ENCODE data around the gene TMX3.

The TMX3 gene

DNA sequence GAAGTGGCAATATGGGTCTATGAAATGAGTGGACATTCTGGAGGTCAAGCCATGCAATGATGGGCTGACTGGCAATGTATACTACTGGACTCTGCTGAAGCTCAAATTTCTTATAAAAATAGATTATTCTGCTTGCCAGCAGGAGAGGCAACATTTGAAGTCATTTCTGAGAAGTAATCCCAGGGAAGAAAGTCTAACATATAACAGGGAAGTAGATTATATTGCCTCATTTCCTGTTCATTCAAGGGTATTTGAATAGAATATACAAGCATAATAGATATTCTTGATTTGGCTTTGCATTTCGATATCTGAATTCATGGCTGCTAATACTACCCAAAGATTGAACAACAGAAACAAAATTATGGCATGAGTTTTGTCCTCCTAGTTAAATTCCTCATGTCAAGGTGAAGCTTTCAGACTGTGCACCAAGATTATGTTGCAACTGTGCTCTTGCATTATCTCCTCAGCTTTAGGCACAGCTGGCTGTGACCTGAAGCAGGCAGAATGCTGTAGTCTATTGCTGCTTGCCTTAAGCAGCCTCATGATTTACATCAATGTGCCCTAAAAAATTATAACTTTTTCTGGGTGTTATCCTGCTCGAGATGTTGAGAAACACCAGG lies 13.3 kb upstream of the TMX3 start:
- in situ Hi-C loops (cut with HindIII; ENCODE audit: low pct_unique_long_range_greater_than_20kb, low sequenced_read_pairs): no loop called here
- no peak for TF ChIP-seq JUND (IDR thresholded peaks at IDR 0.05; ENCODE audit: low read depth)
- no peak for DNase-seq (ENCODE audit: low read depth in 1 of 2, low spot score in 1 of 2)

DNA sequence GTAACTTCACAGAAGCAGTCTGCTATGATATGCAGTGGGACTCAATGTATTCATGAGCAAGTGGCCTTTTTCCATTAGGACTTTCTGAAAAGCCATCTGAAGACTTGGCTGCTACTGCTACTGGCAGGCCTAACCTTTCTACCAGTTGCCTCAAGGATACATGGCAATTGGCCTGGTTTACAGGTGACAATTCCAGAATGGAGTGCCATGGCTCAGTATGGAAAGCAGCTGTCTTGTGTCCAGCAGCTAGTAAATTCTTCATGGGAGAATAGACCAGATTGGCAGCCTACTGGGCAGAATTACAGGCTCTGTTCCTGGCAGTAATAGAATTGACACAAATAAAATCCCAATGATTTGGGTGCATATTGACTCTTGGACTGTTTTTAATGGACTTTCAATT lies 12.6 kb upstream of the TMX3 start:
- no peak for DNase-seq (ENCODE audit: low read depth in 1 of 2, low spot score in 1 of 2)
- in situ Hi-C loops (cut with HindIII; ENCODE audit: low pct_unique_long_range_greater_than_20kb, low sequenced_read_pairs): no loop called here
- TF ChIP-seq JUND (IDR thresholded peaks at IDR 0.05; ENCODE audit: low read depth): no peak

DNA sequence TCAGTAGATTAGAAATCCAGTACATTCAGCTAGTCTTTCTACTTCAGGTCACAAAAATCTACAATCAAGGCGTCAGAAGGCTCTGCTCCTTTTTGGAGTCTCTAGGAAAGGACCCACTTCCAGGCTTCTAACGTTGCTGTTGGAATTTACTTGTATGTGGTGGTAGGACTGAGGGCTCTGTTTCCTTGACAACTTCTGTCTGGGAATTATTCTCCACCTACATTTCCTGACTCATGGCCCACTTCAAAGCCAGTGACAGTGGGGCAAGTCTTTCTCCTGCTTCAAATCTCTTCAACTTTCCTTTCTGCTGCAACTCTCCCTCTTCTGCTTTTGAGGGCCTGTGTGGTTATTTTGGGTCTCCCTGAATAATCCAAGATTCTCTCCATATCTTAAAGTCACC lies 10.4 kb upstream of the TMX3 start:
- in situ Hi-C loops (cut with HindIII; ENCODE audit: low pct_unique_long_range_greater_than_20kb, low sequenced_read_pairs): no loop called here
- TF ChIP-seq JUND (IDR thresholded peaks at IDR 0.05; ENCODE audit: low read depth): no peak
- DNase-seq (ENCODE audit: low read depth in 1 of 2, low spot score in 1 of 2): no peak

DNA sequence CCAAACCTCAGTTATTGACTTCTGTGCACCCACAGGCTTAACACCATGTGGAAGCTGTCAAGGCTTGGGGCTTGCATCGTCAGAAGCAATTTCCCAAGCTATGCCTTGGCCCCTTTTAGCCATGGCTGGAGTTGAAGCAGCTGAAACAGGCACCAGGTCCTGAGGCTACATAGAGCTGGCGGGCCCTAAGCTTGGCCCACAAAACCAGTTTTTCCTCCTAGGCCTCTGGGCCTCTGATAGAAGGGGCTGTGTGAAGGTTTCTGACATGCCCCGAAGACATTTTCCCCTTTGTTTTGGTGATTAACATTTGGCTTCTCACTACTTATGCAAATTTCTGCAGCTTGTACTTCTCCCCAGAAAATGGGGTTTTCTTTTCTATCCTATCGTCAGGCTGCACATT lies 9.1 kb upstream of the TMX3 start:
- DNase-seq (ENCODE audit: low read depth in 1 of 2, low spot score in 1 of 2): no peak
- in situ Hi-C loops (cut with HindIII; ENCODE audit: low pct_unique_long_range_greater_than_20kb, low sequenced_read_pairs): no loop called here
- no peak for TF ChIP-seq JUND (IDR thresholded peaks at IDR 0.05; ENCODE audit: low read depth)

DNA sequence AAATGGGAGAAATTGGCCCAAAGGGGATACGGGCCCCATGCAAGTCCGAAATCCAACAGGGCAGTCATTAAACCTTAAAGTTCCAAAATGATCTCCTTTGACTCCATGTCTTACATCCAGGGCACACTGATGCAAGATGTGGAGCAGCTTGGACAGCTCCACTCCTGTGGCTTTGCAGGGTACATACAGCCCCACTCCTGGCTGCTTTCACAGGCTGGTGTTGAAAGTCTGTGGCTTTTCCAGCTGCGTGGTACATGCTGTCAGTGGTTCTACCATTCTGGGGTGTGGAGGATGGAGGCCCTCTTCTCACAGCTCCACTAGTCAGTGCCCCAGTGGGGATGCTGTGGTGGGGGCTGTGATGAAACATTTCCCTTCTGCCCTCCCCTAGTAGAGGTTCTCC lies 8.6 kb upstream of the TMX3 start:
- in situ Hi-C loops (cut with HindIII; ENCODE audit: low pct_unique_long_range_greater_than_20kb, low sequenced_read_pairs): no loop called here
- DNase-seq (ENCODE audit: low read depth in 1 of 2, low spot score in 1 of 2): no peak
- no peak for TF ChIP-seq JUND (IDR thresholded peaks at IDR 0.05; ENCODE audit: low read depth)

DNA sequence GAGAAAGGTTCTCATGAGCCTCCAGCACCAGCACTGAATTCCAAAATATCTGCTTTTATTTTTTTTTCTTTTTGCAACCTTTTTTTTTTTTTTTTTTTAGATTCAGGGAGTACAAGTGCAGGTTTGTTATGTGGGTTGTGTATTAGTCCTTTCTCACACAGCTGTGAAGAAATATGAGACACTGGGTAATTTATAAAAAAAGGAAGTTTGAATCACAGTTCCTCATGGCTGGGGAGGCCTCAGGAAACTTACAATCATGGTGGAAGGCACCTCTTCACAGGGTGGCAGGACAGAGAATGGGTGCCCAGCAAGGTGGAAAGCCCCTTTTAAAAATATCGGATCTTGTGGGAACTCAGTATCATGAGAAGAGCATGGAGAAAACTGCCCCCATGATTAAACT lies 7.9 kb upstream of the TMX3 start:
- TF ChIP-seq JUND (IDR thresholded peaks at IDR 0.05; ENCODE audit: low read depth): no peak
- in situ Hi-C loops (cut with HindIII; ENCODE audit: low pct_unique_long_range_greater_than_20kb, low sequenced_read_pairs): no loop called here
- DNase-seq (ENCODE audit: low read depth in 1 of 2, low spot score in 1 of 2): no peak

- in situ Hi-C loops (cut with HindIII; ENCODE audit: low pct_unique_long_range_greater_than_20kb, low sequenced_read_pairs): no loop called here
- DNase-seq (ENCODE audit: low read depth in 1 of 2, low spot score in 1 of 2): no peak
- no peak for TF ChIP-seq JUND (IDR thresholded peaks at IDR 0.05; ENCODE audit: low read depth)
Measured at GRCh38 chr18:68721681-68722583, 7.0 kb upstream of the TMX3 start.

DNA sequence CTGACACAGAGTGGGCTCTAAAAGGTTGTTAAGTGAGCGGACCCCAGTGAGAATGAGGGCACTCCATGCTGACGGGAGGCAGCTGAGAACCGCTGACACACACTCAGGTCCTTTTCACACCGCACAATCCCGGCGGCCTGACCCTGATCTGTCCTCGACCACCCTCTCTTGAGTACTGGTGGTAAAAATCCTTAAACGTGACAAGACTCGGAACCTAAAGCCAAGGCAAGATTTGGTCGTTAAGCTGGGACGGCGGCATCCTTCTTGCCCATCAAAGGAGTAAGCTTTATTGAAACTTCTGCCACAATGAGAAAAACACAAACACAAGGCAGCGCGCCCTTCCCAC lies 569 bp downstream of the TMX3 start:
- DNase-seq (ENCODE audit: low read depth in 1 of 2, low spot score in 1 of 2): peak in 1 of 2 experiments; percentile 12
- in situ Hi-C loops (cut with HindIII; ENCODE audit: low pct_unique_long_range_greater_than_20kb, low sequenced_read_pairs): no loop called here
- no peak for TF ChIP-seq JUND (IDR thresholded peaks at IDR 0.05; ENCODE audit: low read depth)

- TF ChIP-seq JUND (IDR thresholded peaks at IDR 0.05; ENCODE audit: low read depth): no peak
- in situ Hi-C loops (cut with HindIII; ENCODE audit: low pct_unique_long_range_greater_than_20kb, low sequenced_read_pairs): no loop called here
- no peak for DNase-seq (ENCODE audit: low read depth in 1 of 2, low spot score in 1 of 2)
Measured at GRCh38 chr18:68713796-68714195, 1.1 kb downstream of the TMX3 start.

DNA sequence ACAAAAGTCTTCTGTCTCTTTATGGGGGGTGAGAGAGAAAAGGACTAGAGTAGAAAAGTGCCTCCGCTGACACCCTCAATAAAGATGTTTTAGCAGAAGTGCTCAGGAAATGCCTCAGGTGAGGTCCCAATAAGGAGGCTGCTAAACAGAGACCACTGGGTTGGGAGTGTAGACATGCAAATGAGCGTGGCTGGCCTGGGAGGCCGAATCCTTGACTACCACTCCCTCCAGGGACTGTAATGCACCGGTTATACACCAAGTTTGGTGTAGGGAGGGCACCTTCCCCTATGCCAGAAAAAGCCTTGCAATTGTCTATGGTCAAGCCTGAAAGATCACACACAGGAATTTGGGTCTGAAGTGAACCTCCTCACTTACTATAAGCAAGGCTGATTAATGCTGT lies 1.8 kb downstream of the TMX3 start:
- TF ChIP-seq JUND (IDR thresholded peaks at IDR 0.05; ENCODE audit: low read depth): no peak
- no peak for DNase-seq (ENCODE audit: low read depth in 1 of 2, low spot score in 1 of 2)
- in situ Hi-C loops (cut with HindIII; ENCODE audit: low pct_unique_long_range_greater_than_20kb, low sequenced_read_pairs): no loop called here

DNA sequence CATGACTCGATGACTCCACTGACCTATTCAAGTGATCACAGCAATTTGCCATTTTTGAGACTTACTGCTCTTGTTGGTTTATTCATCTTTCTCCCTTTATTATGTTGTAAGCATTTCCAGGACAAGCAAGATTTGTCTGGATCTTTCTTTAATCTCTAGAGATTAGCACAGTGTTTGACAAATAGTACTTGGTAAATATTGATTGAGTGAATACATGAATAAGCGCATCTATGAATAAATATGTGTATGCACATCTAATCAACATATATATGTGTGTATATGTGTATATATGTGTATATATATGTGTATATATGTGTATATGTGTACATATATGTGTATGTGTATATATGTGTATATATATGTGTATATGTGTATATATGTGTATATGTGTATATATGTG lies 7.3 kb downstream of the TMX3 start:
- in situ Hi-C loops (cut with HindIII; ENCODE audit: low pct_unique_long_range_greater_than_20kb, low sequenced_read_pairs): no loop called here
- TF ChIP-seq JUND (IDR thresholded peaks at IDR 0.05; ENCODE audit: low read depth): no peak
- DNase-seq (ENCODE audit: low read depth in 1 of 2, low spot score in 1 of 2): no peak

DNA sequence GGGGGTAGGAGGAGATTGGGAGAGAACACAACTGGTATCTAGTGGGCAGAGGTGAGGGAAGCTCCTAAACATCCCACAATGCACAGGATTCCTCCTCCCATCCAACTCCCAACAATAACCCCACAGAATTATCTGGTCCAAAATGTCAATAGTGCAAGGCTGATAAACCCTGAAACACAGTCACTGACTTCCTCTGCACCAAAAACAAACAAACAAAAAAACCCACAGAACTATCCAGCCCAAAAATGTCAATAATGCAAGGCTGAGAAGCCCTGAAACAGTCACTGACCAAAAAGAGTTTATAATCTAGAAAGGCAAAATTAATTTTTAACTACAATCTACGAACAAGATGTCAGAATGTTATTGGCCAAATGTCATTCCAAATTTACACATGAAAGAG lies 9.8 kb downstream of the TMX3 start:
- TF ChIP-seq JUND (IDR thresholded peaks at IDR 0.05; ENCODE audit: low read depth): no peak
- no peak for DNase-seq (ENCODE audit: low read depth in 1 of 2, low spot score in 1 of 2)
- in situ Hi-C loops (cut with HindIII; ENCODE audit: low pct_unique_long_range_greater_than_20kb, low sequenced_read_pairs): no loop called here

DNA sequence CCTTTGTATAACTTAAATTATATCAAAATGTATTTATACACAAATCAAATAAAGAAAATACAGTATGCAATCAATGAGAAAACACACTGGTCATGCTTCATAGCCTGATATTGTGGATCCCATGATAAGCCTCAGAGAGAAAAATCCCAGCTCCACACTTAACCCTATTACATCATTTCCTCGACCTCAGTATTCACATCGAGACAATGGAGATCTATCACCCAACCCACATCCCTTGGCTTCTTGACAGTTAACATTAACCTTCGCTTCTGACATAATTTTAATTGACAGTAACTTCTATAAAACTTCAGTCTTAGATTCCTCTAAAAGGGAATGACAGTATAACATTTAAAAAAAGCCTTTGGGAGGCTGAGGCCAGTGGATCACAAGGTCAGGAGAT lies 11.6 kb downstream of the TMX3 start:
- in situ Hi-C loops (cut with HindIII; ENCODE audit: low pct_unique_long_range_greater_than_20kb, low sequenced_read_pairs): no loop called here
- TF ChIP-seq JUND (IDR thresholded peaks at IDR 0.05; ENCODE audit: low read depth): no peak
- no peak for DNase-seq (ENCODE audit: low read depth in 1 of 2, low spot score in 1 of 2)
